ENCODE data around the gene GALT.

The GALT gene

DNA sequence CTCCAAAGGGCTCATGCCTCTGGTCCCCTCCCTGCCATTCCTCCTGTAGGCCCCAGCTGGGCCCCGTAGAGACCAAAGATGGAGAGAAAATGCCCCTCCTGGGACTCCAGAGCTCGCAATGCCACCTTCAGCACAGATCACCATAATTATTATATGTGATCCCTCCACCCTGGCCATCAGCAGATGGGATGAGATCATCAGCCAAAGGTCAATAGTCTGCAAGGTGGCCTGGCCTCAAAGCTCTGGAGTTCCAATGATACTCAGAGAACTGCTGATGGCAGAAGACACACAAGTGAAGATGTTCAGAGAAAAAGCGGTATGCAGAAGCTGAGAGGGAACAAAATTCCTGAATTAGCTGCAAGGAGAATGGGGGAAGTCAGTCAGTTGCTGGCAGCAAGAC, 39.6 kb upstream of the GALT start:
- no peak for DNase-seq (ENCODE audit: low read depth)
- TF ChIP-seq, protein P1, sequence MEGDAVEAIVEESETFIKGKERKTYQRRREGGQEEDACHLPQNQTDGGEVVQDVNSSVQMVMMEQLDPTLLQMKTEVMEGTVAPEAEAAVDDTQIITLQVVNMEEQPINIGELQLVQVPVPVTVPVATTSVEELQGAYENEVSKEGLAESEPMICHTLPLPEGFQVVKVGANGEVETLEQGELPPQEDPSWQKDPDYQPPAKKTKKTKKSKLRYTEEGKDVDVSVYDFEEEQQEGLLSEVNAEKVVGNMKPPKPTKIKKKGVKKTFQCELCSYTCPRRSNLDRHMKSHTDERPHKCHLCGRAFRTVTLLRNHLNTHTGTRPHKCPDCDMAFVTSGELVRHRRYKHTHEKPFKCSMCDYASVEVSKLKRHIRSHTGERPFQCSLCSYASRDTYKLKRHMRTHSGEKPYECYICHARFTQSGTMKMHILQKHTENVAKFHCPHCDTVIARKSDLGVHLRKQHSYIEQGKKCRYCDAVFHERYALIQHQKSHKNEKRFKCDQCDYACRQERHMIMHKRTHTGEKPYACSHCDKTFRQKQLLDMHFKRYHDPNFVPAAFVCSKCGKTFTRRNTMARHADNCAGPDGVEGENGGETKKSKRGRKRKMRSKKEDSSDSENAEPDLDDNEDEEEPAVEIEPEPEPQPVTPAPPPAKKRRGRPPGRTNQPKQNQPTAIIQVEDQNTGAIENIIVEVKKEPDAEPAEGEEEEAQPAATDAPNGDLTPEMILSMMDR (IDR thresholded peaks at IDR 0.05; ENCODE audit: insufficient read depth, low read depth, low read length, missing control alignments), result no peak
- H3K4me3 ChIP-seq (ENCODE audit: low read length), result no peak overlapping the region

DNA sequence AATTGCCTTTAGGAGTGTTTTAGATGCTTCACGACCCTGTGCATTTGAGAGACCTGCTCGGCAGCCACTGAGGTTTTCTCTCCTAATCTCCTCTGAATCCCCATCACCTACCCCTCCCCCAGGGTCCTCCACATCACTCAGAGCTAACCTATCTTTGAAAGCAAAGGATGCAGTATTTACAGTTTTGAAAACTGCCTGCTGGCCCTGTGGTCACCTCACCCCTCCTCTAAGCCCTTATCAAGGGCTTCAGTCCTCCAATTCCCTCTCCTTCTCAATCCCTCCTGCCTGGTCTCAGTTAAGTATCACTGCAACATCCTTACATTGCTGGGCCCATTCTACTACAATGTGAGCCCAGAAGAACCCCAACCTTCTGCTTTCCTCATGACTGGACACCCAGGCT, 39.1 kb upstream of the GALT start:
- no peak for DNase-seq (ENCODE audit: low read depth)
- TF ChIP-seq, protein P1 (IDR thresholded peaks at IDR 0.05; ENCODE audit: insufficient read depth, low read depth, low read length, missing control alignments), result no peak

DNA sequence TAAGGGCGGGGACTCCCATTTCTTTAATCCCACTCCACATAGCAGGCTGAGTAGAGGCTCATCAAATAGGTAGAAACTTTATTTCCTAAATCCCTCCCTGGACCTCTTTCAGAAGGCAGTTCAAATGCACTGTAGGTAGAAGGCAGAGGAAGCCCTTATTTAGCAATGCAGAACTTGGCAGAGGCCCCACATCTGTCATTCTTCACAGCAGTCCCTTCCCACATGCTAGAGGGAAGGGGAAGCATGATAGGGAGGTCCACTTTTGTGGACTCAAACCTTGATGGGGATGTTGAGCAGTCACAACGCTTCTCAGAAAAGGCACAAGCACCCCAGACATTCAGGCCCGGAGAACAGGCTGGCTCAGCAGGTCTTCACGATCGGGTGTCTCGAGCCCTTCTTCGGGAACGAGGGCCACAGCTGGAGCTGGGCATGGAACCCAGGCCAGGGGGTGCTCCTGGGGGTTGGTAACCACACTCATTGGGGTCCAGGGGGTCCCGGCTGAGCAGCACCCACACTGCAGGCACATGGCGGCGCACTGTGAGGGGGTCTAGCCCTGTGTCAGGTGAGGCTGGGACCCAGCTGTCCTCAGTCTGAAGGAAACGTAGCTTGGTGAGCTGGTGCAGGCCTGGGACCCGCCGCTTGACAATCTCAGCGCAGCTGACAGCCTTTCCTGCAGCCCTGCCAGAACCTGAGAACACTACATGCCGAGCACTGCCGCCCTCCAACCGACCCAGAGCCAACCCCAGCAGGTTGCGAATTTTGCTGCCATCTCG, 35.9 kb upstream of the GALT start:
- no peak for DNase-seq (ENCODE audit: low read depth)
- H3K4me3 ChIP-seq (ENCODE audit: low read length), result peak overlapping the region; percentile 91
- TF ChIP-seq, protein P1 (IDR thresholded peaks at IDR 0.05; ENCODE audit: insufficient read depth, low read depth, low read length, missing control alignments), result no peak

More for the DNA sequence above, 39.1 kb upstream of the GALT start:
- no peak overlapping the region for H3K4me3 ChIP-seq (ENCODE audit: low read length)

DNA sequence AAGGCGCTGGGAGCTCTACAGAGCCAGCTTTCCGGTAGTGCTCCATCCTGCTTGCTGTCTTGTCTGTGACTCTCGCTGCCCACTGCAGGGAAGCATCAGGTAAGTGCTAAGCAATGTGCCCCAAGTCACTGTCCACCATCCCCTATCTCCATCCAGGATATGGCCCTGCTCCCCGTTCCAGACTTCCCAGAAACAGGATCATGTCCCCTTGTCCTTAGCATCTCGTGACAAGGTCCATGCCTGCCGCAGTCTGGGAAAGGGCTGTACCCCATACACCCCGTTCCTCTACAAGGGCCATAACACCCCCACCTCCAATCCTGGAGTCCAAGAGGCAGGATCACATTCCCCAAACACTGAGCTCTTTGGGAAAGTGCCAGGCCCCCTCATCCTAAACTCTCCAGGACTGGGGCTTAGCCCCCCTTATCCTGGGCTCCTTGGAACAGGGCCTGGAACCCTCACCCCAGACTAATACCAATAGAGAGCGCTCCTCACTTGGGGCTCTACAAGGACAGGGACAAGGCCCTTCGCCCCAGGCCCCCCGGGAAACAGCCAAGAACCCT, 35.1 kb upstream of the GALT start:
- DNase-seq (ENCODE audit: low read depth), result no peak
- TF ChIP-seq, protein P1 (IDR thresholded peaks at IDR 0.05; ENCODE audit: insufficient read depth, low read depth, low read length, missing control alignments), result no peak
- peak overlapping the region; percentile 91 for H3K4me3 ChIP-seq (ENCODE audit: low read length)

DNA sequence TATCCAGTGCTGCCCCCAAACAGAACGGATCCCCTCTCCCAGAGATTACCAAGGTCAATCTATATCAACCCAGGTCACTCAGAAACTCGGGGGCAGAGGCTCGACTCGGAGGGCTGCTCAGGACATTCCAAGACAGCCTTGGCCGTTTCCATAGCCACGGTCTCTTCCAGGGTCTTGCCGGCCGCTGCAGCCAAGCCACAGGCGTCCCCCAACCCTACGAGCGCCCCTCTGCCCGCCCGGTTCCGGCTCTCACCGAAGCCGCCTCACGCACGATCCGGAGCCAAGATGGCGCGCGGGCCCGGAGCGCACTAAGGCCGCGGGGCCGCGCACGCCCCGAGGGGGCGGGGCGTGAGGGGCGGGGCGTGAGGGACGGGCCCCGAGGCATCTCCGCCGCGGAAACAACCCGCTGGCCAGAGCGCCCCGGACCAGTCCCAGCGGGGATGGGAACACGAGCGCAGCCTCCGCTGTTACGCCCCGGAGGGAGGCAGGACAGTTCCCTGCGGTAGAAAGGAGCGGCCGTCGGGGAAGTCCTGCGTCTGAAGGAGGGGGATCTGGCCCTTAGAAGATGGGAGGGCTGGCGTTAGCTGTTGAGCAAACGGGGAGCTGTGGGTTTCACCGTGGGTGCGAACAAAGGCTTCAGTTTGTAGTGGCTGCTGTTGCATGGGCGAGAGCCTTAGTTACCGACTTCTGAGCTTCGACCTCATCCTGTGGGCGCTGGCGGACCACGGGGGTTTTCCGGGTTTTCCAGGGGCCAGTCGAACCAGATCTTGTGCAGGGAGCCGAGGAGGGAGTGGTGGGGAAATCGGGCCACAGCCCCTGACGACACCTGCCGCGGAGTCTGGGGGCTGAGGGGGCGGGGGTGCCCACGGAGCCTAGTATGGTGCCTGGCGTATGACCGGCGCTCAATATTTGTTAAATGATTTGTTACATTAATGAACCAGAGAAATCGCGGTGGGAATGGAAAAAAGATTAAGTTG, 34.4 kb upstream of the GALT start, which contains the start of gene RPP25L:
TSS of gene RPP25L (minus strand) at position 287 of the 977 bp plus-strand sequence. CDS start 801 bp downstream, outside the sequence.
- H3K4me3 ChIP-seq (ENCODE audit: low read length), result peak within 1 kb of the TSS; percentile 91
- DNase-seq (ENCODE audit: low read depth), result peak; percentile 80
- TF ChIP-seq, protein P1 (IDR thresholded peaks at IDR 0.05; ENCODE audit: insufficient read depth, low read depth, low read length, missing control alignments), result no peak

DNA sequence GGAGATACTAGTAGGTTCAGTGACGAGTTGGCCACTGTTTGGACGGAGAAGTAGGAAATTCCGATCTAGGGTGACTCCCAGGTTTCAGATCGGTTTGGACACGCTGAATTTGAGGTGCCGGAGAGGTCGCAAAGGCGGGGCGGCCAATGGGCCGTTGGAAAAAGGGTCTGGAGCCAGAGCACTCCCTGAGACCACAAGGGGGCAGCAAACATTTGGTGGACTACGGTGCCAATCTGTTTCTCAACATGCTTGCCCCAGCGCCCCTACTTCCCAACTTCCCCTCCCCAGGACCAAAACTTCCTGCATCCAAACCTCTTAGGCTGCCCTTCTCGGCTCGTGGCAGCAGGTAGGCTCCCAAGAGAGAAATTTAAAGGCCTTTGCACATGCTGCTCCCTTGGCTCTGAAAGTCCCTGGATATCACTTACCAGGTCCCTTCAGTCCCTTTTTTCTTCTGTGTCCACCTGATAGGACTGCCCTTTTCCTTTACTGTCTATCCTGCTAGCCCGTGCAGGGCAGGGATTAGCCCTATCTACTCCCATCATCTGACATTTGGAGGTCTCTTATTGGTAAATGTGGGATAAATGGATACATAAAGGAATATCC, 33.6 kb upstream of the GALT start:
- peak overlapping the region; percentile 91 for H3K4me3 ChIP-seq (ENCODE audit: low read length)
- DNase-seq (ENCODE audit: low read depth), result peak; percentile 86
- TF ChIP-seq, protein P1 (IDR thresholded peaks at IDR 0.05; ENCODE audit: insufficient read depth, low read depth, low read length, missing control alignments), result peak; percentile 86
